Measurements from ENCODE around the gene TRAF3.

DNA sequence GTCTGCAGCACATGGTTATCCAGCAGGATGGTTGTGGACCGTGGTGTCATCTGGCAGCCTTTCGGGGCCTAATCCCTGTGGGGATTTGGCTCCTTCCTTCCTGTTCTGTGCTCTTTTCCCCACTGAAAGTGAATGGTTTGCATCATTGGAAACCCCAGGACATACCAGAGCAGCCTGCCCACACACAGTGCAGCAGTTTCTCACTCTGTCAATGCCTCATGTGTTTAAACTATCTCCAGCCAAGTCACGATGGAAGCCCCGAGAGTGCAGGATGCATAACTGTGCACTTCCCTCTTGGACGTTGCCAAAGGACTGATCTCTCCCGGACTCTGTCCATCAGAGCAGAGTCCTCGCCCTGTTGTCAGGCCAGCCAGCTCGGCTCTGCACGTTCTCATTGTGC lies 116.2 kb downstream of the TRAF3 start:
- TF ChIP-seq, protein P1, sequence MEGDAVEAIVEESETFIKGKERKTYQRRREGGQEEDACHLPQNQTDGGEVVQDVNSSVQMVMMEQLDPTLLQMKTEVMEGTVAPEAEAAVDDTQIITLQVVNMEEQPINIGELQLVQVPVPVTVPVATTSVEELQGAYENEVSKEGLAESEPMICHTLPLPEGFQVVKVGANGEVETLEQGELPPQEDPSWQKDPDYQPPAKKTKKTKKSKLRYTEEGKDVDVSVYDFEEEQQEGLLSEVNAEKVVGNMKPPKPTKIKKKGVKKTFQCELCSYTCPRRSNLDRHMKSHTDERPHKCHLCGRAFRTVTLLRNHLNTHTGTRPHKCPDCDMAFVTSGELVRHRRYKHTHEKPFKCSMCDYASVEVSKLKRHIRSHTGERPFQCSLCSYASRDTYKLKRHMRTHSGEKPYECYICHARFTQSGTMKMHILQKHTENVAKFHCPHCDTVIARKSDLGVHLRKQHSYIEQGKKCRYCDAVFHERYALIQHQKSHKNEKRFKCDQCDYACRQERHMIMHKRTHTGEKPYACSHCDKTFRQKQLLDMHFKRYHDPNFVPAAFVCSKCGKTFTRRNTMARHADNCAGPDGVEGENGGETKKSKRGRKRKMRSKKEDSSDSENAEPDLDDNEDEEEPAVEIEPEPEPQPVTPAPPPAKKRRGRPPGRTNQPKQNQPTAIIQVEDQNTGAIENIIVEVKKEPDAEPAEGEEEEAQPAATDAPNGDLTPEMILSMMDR (IDR thresholded peaks at IDR 0.05): no peak
- peak in 1 of 2 donors; percentile 33 for TF ChIP-seq POLR2AphosphoS5 (IDR thresholded peaks at IDR 0.05; ENCODE audit: insufficient read depth in 1 of 2, low read depth in 1 of 2)
- TF ChIP-seq POLR2A (IDR thresholded peaks at IDR 0.05): no peak
